IMR-90 (cell line): ENCODE measurements around the gene BAIAP2.

Source experiments
- CTCF ChIP-seq: conservative IDR thresholded peaks from 2 replicates; pipeline ENCODE4 v1.5.1; 2012; ENCODE audit warnings: mild to moderate bottlenecking, low read depth, low read length, improper control_type of control experiment
- POLR2A ChIP-seq: IDR thresholded peaks from 2 replicates; pipeline ENCODE4 v1.6.1; 2012; ENCODE audit warnings: mild to moderate bottlenecking, low read depth, low read length
- USF2 ChIP-seq: fragments of 150-350 bp; IDR thresholded peaks from 2 replicates; pipeline ENCODE4 v1.6.1; 2017; ENCODE audit warnings: mild to moderate bottlenecking, antibody characterized with exemption, low read length, low read depth

GRCh38 chr17:81160306-81160705, 125.4 kb downstream of the BAIAP2 start:
- TF ChIP-seq USF2 (no peak), CTCF (no peak), POLR2A (no peak)
